Adrenal gland (tissue), 5 donors: ENCODE data around the gene GAPVD1.

Experiments
- POLR2A ChIP-seq, 2 donors: fragments of 450-650 bp; IDR thresholded peaks; one replicate each; pipeline ENCODE4 v1.6.1; 2017; ENCODE audit warnings: antibody characterized with exemption in 2 of 2, mild to moderate bottlenecking in 2 of 2, moderate library complexity in 1 of 2
- TF ChIP-seq, protein P1 (sequence below), 6 experiments: fragments of 450-650 bp in 4 of 6; fragments of 200-600 bp in 2 of 6; sonication (generic) in 1 of 6; IDR thresholded peaks; 1 replicate in 5 of 6; 2 replicates in 1 of 6; pipeline versions ENCODE4 v1.5.1 to v1.8.0; 2016 to 2021; ENCODE audit warnings: antibody characterized with exemption in 6 of 6, mild to moderate bottlenecking in 2 of 6, moderate library complexity in 1 of 6
- donor health status: DM: no; HTN: no; CAD: no.

DNA sequence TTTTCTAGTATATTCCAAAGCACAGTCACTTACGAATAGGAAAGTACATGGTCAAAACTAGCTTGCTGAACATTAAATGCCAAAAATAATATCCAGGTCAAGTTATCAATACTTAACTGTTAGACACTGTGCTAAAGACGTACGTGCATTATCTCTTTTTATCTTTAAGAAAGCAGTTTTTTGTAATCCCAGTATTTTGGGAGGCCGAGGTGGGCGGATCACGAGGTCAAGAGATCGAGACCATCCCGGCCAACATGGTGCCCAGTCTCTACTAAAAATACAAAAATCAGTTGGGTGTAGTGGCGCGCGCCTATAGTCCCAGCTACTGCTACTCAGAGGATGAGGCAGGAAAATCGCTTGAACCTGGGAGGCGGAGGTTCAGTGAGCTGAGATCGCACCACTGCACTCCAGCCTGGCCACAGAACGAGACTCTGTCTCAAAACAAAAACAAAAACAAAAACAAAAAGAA lies 17.8 kb upstream of the GAPVD1 start:
- TF ChIP-seq, protein P1, sequence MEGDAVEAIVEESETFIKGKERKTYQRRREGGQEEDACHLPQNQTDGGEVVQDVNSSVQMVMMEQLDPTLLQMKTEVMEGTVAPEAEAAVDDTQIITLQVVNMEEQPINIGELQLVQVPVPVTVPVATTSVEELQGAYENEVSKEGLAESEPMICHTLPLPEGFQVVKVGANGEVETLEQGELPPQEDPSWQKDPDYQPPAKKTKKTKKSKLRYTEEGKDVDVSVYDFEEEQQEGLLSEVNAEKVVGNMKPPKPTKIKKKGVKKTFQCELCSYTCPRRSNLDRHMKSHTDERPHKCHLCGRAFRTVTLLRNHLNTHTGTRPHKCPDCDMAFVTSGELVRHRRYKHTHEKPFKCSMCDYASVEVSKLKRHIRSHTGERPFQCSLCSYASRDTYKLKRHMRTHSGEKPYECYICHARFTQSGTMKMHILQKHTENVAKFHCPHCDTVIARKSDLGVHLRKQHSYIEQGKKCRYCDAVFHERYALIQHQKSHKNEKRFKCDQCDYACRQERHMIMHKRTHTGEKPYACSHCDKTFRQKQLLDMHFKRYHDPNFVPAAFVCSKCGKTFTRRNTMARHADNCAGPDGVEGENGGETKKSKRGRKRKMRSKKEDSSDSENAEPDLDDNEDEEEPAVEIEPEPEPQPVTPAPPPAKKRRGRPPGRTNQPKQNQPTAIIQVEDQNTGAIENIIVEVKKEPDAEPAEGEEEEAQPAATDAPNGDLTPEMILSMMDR (IDR thresholded peaks at IDR 0.05) = no peak
- no peak for TF ChIP-seq POLR2A (IDR thresholded peaks at IDR 0.05)
